Mesothelial cell of epicardium (in vitro differentiated cells): Measurements from ENCODE around the gene CRYBA1. TPM values are rescaled to one million over a fixed set of nuclear protein-coding genes. Genes with fewer than 3 reads are reported as not detected.

Experiments
- DNase-seq, 2 experiments: peaks; one replicate each; pipeline ENCODE4 v3.0.0; 2021; ENCODE audit warnings: low spot score in 2 of 2; ENCODE audit not compliant: unreplicated experiment in 2 of 2
- H3K27ac Mint-ChIP-seq: 2 replicates; pipeline ENCODE4 v1.8.0; 2021; ENCODE audit warnings: mixed read lengths
- H3K27me3 Mint-ChIP-seq: 2 replicates; pipeline ENCODE4 v1.8.0; 2021; ENCODE audit warnings: low read depth, mixed read lengths
- H3K36me3 Mint-ChIP-seq: 2 replicates; pipeline ENCODE4 v1.8.0; 2021; ENCODE audit warnings: mixed read lengths
- H3K4me1 Mint-ChIP-seq: 2 replicates; pipeline ENCODE4 v1.8.0; 2021; ENCODE audit warnings: mixed read lengths
- H3K4me3 Mint-ChIP-seq: 2 replicates; pipeline ENCODE4 v1.8.0; 2021; ENCODE audit warnings: mild to moderate bottlenecking, moderate library complexity, mixed read lengths
- H3K9me3 Mint-ChIP-seq: 2 replicates; pipeline ENCODE4 v1.8.0; 2021; ENCODE audit warnings: mixed read lengths
- total RNA-seq: library from RNA; stranded (reverse); gene quantifications from 3 replicates; pipeline ENCODE4 v1.2.1, GENCODE V29; 2021
- TF ChIP-seq, protein P1 (sequence below): fragments of 200-600 bp; sonication (generic); IDR thresholded peaks from one replicate; pipeline ENCODE4 v1.5.0; 2021; ENCODE audit warnings: antibody characterized with exemption; ENCODE audit not compliant: unreplicated experiment

Gene CRYBA1
- total RNA-seq, 1 donor from 2014 or later: not detected

DNA sequence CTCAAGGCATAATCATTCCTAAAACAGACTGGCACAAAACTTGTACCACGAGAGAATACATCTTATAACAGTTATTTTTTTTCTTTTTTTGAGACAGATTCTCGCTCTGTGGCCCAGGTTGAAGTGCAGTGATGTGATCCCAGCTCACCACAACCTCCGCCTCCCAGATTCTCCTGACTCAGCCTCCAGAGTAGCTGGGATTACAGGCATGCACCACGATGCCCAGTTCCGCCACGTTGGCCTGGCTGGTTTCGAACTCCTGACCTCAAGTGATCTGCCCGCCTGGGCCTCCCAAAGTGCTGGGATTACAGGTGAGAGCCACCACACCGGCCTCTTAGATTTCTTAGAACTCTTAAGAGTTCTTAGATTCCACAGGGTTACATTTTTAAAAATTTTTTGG lies 43.2 kb downstream of the CRYBA1 start:
- Mint-ChIP-seq H3K9me3 (no peaks in the 10 kb centered on the region), H3K4me1 (peaks cover 44% of the 10 kb centered on the region), H3K36me3 (peaks cover 33% of the 10 kb centered on the region), H3K27me3 (no peaks in the 10 kb centered on the region), H3K27ac (peak overlapping the region; percentile 39), H3K4me3 (peak overlapping the region; percentile 17)
- DNase-seq: no peak
- TF ChIP-seq, protein P1, sequence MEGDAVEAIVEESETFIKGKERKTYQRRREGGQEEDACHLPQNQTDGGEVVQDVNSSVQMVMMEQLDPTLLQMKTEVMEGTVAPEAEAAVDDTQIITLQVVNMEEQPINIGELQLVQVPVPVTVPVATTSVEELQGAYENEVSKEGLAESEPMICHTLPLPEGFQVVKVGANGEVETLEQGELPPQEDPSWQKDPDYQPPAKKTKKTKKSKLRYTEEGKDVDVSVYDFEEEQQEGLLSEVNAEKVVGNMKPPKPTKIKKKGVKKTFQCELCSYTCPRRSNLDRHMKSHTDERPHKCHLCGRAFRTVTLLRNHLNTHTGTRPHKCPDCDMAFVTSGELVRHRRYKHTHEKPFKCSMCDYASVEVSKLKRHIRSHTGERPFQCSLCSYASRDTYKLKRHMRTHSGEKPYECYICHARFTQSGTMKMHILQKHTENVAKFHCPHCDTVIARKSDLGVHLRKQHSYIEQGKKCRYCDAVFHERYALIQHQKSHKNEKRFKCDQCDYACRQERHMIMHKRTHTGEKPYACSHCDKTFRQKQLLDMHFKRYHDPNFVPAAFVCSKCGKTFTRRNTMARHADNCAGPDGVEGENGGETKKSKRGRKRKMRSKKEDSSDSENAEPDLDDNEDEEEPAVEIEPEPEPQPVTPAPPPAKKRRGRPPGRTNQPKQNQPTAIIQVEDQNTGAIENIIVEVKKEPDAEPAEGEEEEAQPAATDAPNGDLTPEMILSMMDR: no peak

DNA sequence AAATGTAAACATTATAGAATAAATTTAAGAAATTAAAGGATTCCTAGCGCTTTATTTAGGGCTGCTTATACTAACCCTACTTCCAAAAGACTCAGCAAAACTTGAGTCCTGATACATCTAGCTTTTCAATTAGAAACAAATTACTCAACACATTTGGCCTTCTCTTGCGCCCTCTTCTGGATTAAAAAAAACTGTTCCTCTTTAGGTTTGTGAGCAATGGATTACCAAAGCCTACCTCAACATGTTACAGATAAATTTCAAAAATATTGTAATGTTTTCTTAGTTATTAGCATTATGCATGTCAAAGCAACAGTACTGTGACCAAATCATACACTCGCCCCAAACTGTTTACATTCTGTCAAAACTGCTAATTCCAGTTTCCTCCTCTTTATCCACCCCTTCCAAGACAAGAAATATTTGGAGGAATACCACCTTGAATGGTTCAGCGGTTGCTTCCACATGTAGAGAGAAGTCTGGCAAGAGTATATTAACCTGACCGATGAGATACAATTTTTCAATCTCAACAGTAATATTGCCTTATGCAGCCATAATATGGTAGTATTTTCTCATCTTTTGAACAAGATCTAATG lies 44.6 kb downstream of the CRYBA1 start:
- Mint-ChIP-seq H3K27me3 (no peaks in the 10 kb centered on the region), H3K36me3 (peaks cover 27% of the 10 kb centered on the region), H3K9me3 (no peaks in the 10 kb centered on the region), H3K4me1 (peaks cover 42% of the 10 kb centered on the region), H3K27ac (peak overlapping the region; percentile 97), H3K4me3 (peak overlapping the region; percentile 87)
- DNase-seq: no peak
- TF ChIP-seq, protein P1: peak; percentile 50

DNA sequence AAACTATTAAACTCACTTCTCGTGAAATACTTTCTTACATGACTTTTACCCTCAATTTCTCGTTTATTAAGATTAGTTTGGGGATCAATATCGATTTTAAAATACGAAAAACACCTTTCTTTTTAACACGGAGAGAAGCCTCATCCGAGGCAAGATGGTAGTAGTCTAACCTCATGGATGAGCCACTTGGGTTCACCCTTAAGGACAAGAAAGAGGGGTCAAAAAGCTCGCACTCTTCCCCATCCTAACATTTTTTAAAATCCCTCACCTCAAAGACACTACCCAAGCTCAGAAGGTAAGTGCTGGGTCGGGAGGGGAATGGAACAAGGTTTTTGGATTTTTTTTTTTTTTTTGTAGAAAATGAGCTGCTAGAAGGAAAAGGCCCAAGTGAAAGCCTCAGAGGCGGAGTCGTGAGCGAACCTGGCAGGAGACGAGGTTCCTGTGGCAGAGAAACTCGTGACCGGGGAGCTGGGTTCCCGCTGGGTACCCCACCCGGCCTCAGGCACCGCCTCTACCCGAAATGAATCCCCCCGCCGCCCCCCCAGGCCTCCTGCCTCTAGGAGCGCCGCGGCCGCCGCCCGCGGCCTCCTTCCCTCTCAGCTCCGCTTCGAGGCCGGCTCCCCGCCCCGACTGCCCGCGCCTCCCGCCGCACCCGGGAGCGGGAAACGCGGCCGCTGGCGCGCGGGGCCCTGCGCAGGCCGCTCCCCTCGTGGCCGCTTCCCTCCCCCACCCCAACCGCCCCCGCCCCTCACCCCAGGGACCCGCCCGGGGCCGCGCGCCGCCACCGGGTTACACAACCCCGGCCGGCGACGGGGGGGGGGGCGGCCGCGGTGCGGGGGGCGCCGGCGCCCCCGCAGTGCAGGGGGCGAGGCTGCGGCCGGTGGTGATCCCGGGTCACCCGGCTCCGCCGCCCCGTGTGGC lies 45.7 kb downstream of the CRYBA1 start:
- peaks cover 37% of the 10 kb centered on the region for H3K4me1 Mint-ChIP-seq
- H3K4me3 Mint-ChIP-seq: peak overlapping the region; percentile 100
- H3K27me3 Mint-ChIP-seq: no peaks in the 10 kb centered on the region
- TF ChIP-seq, protein P1: no peak
- peaks cover 17% of the 10 kb centered on the region for H3K36me3 Mint-ChIP-seq
- peak overlapping the region; percentile 99 for H3K27ac Mint-ChIP-seq
- H3K9me3 Mint-ChIP-seq: no peaks in the 10 kb centered on the region
- peak; percentile 43 to 61 for DNase-seq

DNA sequence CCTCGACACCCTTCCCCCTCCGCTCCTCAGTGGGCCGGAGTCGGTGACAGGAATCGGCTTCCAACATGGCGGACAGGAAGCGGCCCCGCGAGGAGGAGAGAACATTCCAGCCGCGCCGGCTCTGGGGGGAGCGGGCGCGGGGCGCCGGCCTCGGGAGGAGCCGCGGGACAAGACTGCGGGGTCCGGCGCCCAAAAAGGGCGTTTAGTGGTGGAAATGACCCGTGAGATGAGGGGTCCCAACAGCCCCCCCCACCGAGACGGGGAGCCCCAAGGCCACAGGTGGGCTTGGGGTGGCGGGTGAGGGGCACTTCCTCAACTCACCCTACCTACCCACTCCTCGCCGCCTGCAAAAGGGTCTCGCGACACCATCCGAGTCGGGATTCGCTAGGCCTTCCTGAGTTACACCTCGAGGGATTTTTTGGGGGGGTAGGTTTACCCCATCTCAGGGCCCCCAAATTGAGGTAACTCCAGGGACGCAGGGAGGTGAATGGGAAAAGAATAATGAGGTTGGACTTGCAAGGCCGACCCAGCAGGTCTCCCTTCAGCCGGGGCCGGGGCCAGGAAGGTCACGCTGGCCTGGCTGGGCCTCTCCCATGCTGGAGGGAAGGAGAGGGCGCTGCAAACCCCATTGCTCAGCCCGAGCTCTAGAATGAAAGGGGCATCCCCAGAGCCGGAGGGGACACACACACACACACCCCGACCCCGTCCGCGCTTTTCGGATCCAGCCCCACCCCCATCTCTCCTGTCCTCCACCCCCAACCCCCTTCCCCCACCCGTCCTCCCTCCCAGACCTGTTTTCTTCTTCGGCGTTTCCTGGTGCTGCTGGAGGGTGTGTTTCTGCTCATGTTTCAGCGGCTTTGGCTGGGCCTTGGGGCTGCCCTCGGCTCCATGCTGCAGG lies 46.6 kb downstream of the CRYBA1 start:
- peak overlapping the region; percentile 99 for H3K27ac Mint-ChIP-seq
- peaks cover 37% of the 10 kb centered on the region for H3K4me1 Mint-ChIP-seq
- H3K27me3 Mint-ChIP-seq: no peaks in the 10 kb centered on the region
- H3K4me3 Mint-ChIP-seq: peak overlapping the region; percentile 100
- TF ChIP-seq, protein P1: no peak
- H3K36me3 Mint-ChIP-seq: peaks cover 11% of the 10 kb centered on the region
- peak; percentile 51 to 74 for DNase-seq
- H3K9me3 Mint-ChIP-seq: no peaks in the 10 kb centered on the region

DNA sequence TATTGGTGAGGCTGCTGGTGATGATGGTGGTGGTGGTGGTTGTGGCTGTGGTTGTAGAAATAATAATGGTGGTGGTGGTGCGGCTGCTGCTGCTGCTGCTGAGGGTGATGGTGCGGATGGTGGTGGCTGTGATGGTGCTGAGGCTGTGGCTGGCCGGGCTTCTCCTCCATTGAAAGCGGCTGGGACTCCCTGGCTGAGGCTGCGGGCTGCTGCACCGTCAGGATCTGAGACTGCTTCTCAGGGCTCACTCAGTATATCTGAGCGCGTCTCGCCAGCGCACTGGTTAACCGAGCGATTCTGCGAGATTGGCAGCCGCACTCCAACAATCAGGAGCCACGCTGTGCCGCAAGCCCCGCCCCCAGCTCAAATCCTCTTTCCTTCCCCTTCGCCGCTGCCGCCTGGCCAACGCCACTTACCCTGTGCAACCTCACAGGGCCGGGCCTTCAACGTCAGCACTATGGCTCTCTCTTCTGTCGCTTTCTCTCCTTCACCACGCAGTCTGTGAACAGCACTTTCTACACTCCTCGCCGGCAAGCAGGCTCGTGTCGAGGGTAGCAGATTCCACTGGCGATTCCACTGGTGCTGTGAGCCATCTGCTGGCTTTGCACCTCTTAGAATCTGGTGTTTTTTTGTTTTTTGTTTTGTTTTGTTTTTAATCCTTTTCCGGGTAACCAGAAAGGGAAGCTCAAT lies 47.4 kb downstream of the CRYBA1 start, which contains the start of gene NUFIP2:
TSS of gene NUFIP2 (minus strand) at position 259 of the 690 bp plus-strand sequence. CDS start at position 170, 89 bp downstream.
- peak within 1 kb of the TSS; percentile 99 for H3K27ac Mint-ChIP-seq

More for the DNA sequence above, 47.4 kb downstream of the CRYBA1 start, which contains the start of gene NUFIP2:
- Mint-ChIP-seq H3K4me3 (peak within 1 kb of the TSS; percentile 100), H3K9me3 (no peaks in the 10 kb centered on the region), H3K36me3 (peaks cover 5% of the 10 kb centered on the region), H3K4me1 (peaks cover 30% of the 10 kb centered on the region), H3K27me3 (no peaks in the 10 kb centered on the region)
- TF ChIP-seq, protein P1: no peak
- peak; percentile 96 to 99 for DNase-seq
